HCT116 (cell line): Measurements from ENCODE around the gene RASAL2. TPM values are rescaled to one million over a fixed set of nuclear protein-coding genes. Genes with fewer than 3 reads are reported as not detected.

Source experiments
- ATAC-seq: fragments of 200-7000 bp; cut with Tn5 transposase; 2 replicates; pipeline ENCODE4 v1.9.1; 2020; ENCODE audit warnings: mild to moderate bottlenecking, moderate library complexity
- BruUV-seq: library from RNA; stranded (reverse); fragments of 400-500 nt; replicated peaks from 2 replicates; lab custom pipeline; 2021; lab: Mats Ljungman, UMichigan
- CTCF ChIA-PET: fragments of 300-600 bp; sonication (Branson Sonifier 250); formaldehyde crosslinking; loops from one replicate; lab custom pipeline; 2021; ENCODE audit warnings: antibody characterized with exemption; lab: Charles Lee
- POLR2A ChIA-PET: fragments of 300-600, 350-600 bp; sonication (Branson Sonifier 250); formaldehyde crosslinking; loops from one replicate; lab custom pipeline; 2021; ENCODE audit warnings: antibody characterized with exemption; lab: Charles Lee
- RAD21 ChIA-PET, 2 experiments: fragments of 300-600 bp; sonication (Branson Sonifier 250); formaldehyde crosslinking; loops; one replicate each; lab custom pipeline; 2023; ENCODE audit warnings: low total read pairs in 2 of 2; ENCODE audit not compliant: uncharacterized antibody in 2 of 2, unreplicated experiment in 2 of 2, low non-redundant PET in 1 of 2; lab: Charles Lee
- DNase-seq: peaks from one replicate; pipeline ENCODE4 v3.0.0-alpha.2; 2010; ENCODE audit warnings: low read depth, low spot score
- H2AFZ ChIP-seq: fragments of 200-600 bp; shearing (Covaris generic), sonication (generic); 2 replicates; pipeline ENCODE4 v1.6.1; 2017; ENCODE audit warnings: low read depth, mixed run types, mixed read lengths, antibody characterized with exemption, low read length; ENCODE audit not compliant: poor library complexity, severe bottlenecking
- H3K27ac ChIP-seq: 2 replicates; pipeline ENCODE4 v1.5.1; 2012; ENCODE audit warnings: low read depth, low read length
- H3K27me3 ChIP-seq: fragments of 200-600 bp; sonication (generic); 2 replicates; pipeline ENCODE4 v1.6.1; 2016; ENCODE audit warnings: mixed run types, low read length, mixed read lengths; ENCODE audit not compliant: insufficient read depth
- H3K36me3 ChIP-seq, 2 experiments: fragments of 200-500 bp in 1 of 2; fragments of 200-600 bp in 1 of 2; sonication (Bioruptor generic) in 1 of 2; sonication (generic) in 1 of 2; 2 replicates each; pipeline versions ENCODE4 v1.5.1 to v1.6.1; 2014 to 2016; ENCODE audit warnings: low read length in 2 of 2, inconsistent platforms in 1 of 2, mixed read lengths in 1 of 2, mixed run types in 1 of 2; ENCODE audit not compliant: insufficient read depth in 2 of 2, control insufficient read depth in 1 of 2
- H3K4me1 ChIP-seq, 2 experiments: fragments of 200-600 bp in 1 of 2; sonication (generic) in 1 of 2; 2 replicates each; pipeline versions ENCODE4 v1.5.1 to v1.6.1; 2012 to 2017; ENCODE audit warnings: low read length in 2 of 2, inconsistent platforms in 1 of 2, mild to moderate bottlenecking in 1 of 2, mixed read lengths in 1 of 2, mixed run types in 1 of 2, moderate library complexity in 1 of 2; ENCODE audit not compliant: insufficient read depth in 2 of 2, control insufficient read depth in 1 of 2
- H3K4me2 ChIP-seq: fragments of 200-600 bp; sonication (generic); 2 replicates; pipeline ENCODE4 v1.6.1; 2017; ENCODE audit warnings: mixed run types, low read length, mixed read lengths
- H3K4me3 ChIP-seq, 2 experiments: fragments of 200-600 bp in 1 of 2; sonication (generic) in 1 of 2; replicated peaks in 1 of 2; 2 replicates each; pipeline ENCODE4 v1.5.1; 2011 to 2016; ENCODE audit warnings: low read length in 2 of 2, control low read depth in 1 of 2, low read depth in 1 of 2, mild to moderate bottlenecking in 1 of 2, mixed read lengths in 1 of 2, mixed run types in 1 of 2
- H3K79me2 ChIP-seq: fragments of 200-600 bp; sonication (generic); 2 replicates; pipeline ENCODE4 v1.6.1; 2017; ENCODE audit warnings: mild to moderate bottlenecking, mixed run types, low read length, moderate library complexity, mixed read lengths; ENCODE audit not compliant: insufficient read depth
- H3K9ac ChIP-seq: fragments of 200-600 bp; sonication (generic); 2 replicates; pipeline ENCODE4 v1.6.1; 2016; ENCODE audit warnings: low read length, mixed read lengths
- H3K9me2 ChIP-seq: fragments of 200-600 bp; sonication (generic), shearing (Covaris generic); 2 replicates; pipeline ENCODE4 v1.6.1; 2017; ENCODE audit warnings: mixed run types, mild to moderate bottlenecking, moderate library complexity; ENCODE audit not compliant: insufficient read depth
- H3K9me3 ChIP-seq, 2 experiments: fragments of 200-500 bp in 1 of 2; fragments of 200-600 bp in 1 of 2; sonication (Bioruptor generic) in 1 of 2; sonication (generic) in 1 of 2; 2 replicates each; pipeline ENCODE4 v1.6.1; 2014 to 2017; ENCODE audit warnings: low read length in 2 of 2, mixed read lengths in 2 of 2, inconsistent platforms in 1 of 2, low read depth in 1 of 2, mild to moderate bottlenecking in 1 of 2, mixed run types in 1 of 2, moderate library complexity in 1 of 2; ENCODE audit not compliant: control insufficient read depth in 1 of 2, insufficient read depth in 1 of 2
- H4K20me1 ChIP-seq: fragments of 200-600 bp; sonication (generic), shearing (Covaris generic); 2 replicates; pipeline ENCODE4 v1.6.1; 2017; ENCODE audit warnings: mixed run types, mild to moderate bottlenecking, moderate library complexity; ENCODE audit not compliant: insufficient read depth
- ATF3 ChIP-seq: IDR thresholded peaks from 2 replicates; pipeline ENCODE4 v1.6.1; 2012
- CEBPB ChIP-seq: IDR thresholded peaks from 2 replicates; pipeline ENCODE4 v1.6.1; 2012; ENCODE audit warnings: low read depth
- EZH2 ChIP-seq: fragments of 200-600 bp; sonication (generic); IDR thresholded peaks from 2 replicates; pipeline ENCODE4 v1.6.1; 2017; ENCODE audit warnings: antibody characterized with exemption, mixed run types
- POLR2AphosphoS5 ChIP-seq: IDR thresholded peaks from 2 replicates; pipeline ENCODE4 v1.6.1; 2011; ENCODE audit warnings: mild to moderate bottlenecking, low read depth, low read length, moderate library complexity
- SP1 ChIP-seq: IDR thresholded peaks from 2 replicates; pipeline ENCODE4 v1.6.1; 2012; ENCODE audit warnings: low read depth
- YY1 ChIP-seq: IDR thresholded peaks from 2 replicates; pipeline ENCODE4 v1.6.1; 2011; ENCODE audit warnings: low read length, low read depth, moderate library complexity, mild to moderate bottlenecking; ENCODE audit not compliant: insufficient replicate concordance; ENCODE audit errors: extremely low read depth
- ZBTB33 ChIP-seq: IDR thresholded peaks from 2 replicates; pipeline ENCODE4 v1.6.1; 2011; ENCODE audit warnings: mild to moderate bottlenecking, low read length, moderate library complexity; ENCODE audit not compliant: insufficient replicate concordance; ENCODE audit errors: extremely low read depth
- intact Hi-C: fragments of 100-400 bp; cut with micrococcal nuclease; formaldehyde crosslinking; loops from 2 replicates; pipeline ENCODE4 v1.10.0; 2022
- total RNA-seq: library from RNA; stranded (reverse); gene quantifications from one replicate; pipeline ENCODE4 v1.2.1, GENCODE V29; 2021; ENCODE audit not compliant: unreplicated experiment

The RASAL2 gene
- total RNA-seq, 1 experiment from 2014 or later = 11.7 TPM

DNA sequence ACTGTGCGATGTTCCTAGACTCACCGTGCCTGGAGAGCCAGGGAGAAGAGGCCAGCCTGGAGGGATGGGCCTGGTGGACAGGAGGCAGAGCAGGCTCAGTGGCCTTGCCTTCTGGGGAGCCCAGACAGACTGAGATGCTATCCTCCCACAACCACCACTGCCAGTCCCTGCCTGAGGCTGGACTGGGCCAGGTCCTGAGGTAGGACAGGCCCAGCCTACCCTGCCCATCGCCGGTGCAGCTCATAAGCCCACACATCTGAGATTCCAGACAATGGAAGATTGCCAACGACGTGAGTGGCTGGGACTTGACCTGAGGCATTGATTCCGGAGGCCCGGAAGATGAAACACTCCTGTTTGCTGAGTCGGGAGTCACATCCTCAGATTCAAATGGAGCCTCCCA lies 397.1 kb downstream of the RASAL2 start:
- H3K9ac ChIP-seq = no peak overlapping the region
- H3K4me2 ChIP-seq = no peak overlapping the region
- H3K9me3 ChIP-seq = no peaks in the 10 kb centered on the region
- no peak overlapping the region for H2AFZ ChIP-seq
- ATAC-seq (no peak), DNase-seq (no peak)
- no peaks in the 10 kb centered on the region for H3K9me2 ChIP-seq
- ChIA-PET CTCF (interaction anchor here (3.0 kb wide), 1 partner anchor 11 kb away, joined by 15 read pairs; no protein-coding TSS in a partner anchor), RAD21 (no interaction called here), POLR2A (no interaction called here)
- intact Hi-C loops = no loop called here
- H3K4me3 ChIP-seq = no peak overlapping the region
- no peak overlapping the region for H3K27ac ChIP-seq
- no peaks in the 10 kb centered on the region for H3K36me3 ChIP-seq
- no peaks in the 10 kb centered on the region for H3K27me3 ChIP-seq
- H4K20me1 ChIP-seq = no peaks in the 10 kb centered on the region
- H3K79me2 ChIP-seq = no peaks in the 10 kb centered on the region
- TF ChIP-seq ATF3 (no peak), CEBPB (no peak), SP1 (no peak), YY1 (no peak), ZBTB33 (no peak), POLR2AphosphoS5 (no peak), EZH2 (no peak)
- H3K4me1 ChIP-seq = no peaks in the 10 kb centered on the region
- BruUV-seq = no TSS peak

DNA sequence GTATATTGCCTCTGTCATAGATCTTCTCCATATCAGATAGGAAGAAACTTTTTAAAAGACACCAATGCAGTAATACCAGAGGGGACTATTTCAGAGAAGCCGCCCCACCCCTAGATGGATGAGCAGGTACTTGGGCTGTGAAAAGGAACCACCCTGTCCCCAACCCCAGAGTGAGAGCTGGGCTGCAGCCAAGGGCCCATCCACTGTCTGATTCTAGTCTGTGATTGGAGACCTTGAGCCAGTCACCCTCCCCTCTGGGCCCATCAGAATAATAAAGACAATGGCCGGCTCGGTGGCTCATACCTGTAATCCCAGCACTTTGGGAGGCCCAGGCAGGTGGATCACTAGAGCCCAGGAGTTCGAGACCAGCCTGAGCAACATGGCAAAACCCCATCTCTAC lies 397.8 kb downstream of the RASAL2 start:
- H3K4me2 ChIP-seq = no peak overlapping the region
- CTCF ChIA-PET = interaction anchor here (3.0 kb wide), 1 partner anchor 10 kb away, joined by 15 read pairs; no protein-coding TSS in a partner anchor
- H3K9me3 ChIP-seq = no peaks in the 10 kb centered on the region
- H3K9me2 ChIP-seq = no peaks in the 10 kb centered on the region
- no peaks in the 10 kb centered on the region for H3K4me1 ChIP-seq
- H3K79me2 ChIP-seq = no peaks in the 10 kb centered on the region
- DNase-seq = no peak
- no peak overlapping the region for H3K4me3 ChIP-seq
- ATAC-seq = no peak
- no peak overlapping the region for H3K9ac ChIP-seq
- RAD21 ChIA-PET = no interaction called here
- H3K36me3 ChIP-seq = no peaks in the 10 kb centered on the region
- no peak overlapping the region for H2AFZ ChIP-seq
- intact Hi-C loops = no loop called here
- POLR2A ChIA-PET = no interaction called here
- no TSS peak for BruUV-seq
- no peak for TF ChIP-seq POLR2AphosphoS5
- H3K27ac ChIP-seq = no peak overlapping the region
- no peaks in the 10 kb centered on the region for H3K27me3 ChIP-seq
- H4K20me1 ChIP-seq = no peaks in the 10 kb centered on the region
